ENCODE measurements around the gene ABHD14A.

The ABHD14A gene

GRCh38 chr3:52020796-52021195 is 45.9 kb downstream of the ABHD14A start:
- no peak for DNase-seq (ENCODE audit: low spot score)

GRCh38 chr3:52021489-52022268 is 46.8 kb downstream of the ABHD14A start:
- DNase-seq (ENCODE audit: low spot score): no peak

- no peak for DNase-seq (ENCODE audit: low spot score)
These were observed 47.6 kb downstream of the ABHD14A start for GRCh38 chr3:52022323-52023100.

- DNase-seq (ENCODE audit: low spot score): no peak
These were observed 48.4 kb downstream of the ABHD14A start for GRCh38 chr3:52023101-52023770.

GRCh38 chr3:52023860-52024764 is 49.2 kb downstream of the ABHD14A start:
- no peak for DNase-seq (ENCODE audit: low spot score)

- no peak for DNase-seq (ENCODE audit: low spot score)
These were observed 50.0 kb downstream of the ABHD14A start for GRCh38 chr3:52024765-52025452.

- DNase-seq (ENCODE audit: low spot score): no peak
These were observed 50.6 kb downstream of the ABHD14A start for GRCh38 chr3:52025453-52025852.

- DNase-seq (ENCODE audit: low spot score): no peak
These were observed 51.2 kb downstream of the ABHD14A start for GRCh38 chr3:52026041-52026440.

GRCh38 chr3:52028572-52028971 is 53.7 kb downstream of the ABHD14A start:
- no peak for DNase-seq (ENCODE audit: low spot score)

- no peak for DNase-seq (ENCODE audit: low spot score)
These were observed 54.2 kb downstream of the ABHD14A start for GRCh38 chr3:52029053-52029452.

- no peak for DNase-seq (ENCODE audit: low spot score)
These were observed 54.7 kb downstream of the ABHD14A start for GRCh38 chr3:52029535-52029934.

Measured in CD4-positive, alpha-beta T cell treated with Interleukin-2 at 100 ng/mL for 4 hours (primary cell).